Sigmoid colon (tissue), 7 donors: ENCODE results near the gene GUCY1A2. TPM values are rescaled to one million over a fixed set of nuclear protein-coding genes. Genes with fewer than 3 reads are reported as not detected.

Source experiments
- DNase-seq: peaks from one replicate; pipeline ENCODE4 v3.0.0-alpha.2; 2019
- H3K27ac ChIP-seq, 4 donors: fragments of 200-600 bp; sonication (generic); one replicate each; pipeline ENCODE4 v1.5.1; 2016 to 2019; ENCODE audit warnings: mild to moderate bottlenecking in 1 of 4
- H3K27me3 ChIP-seq, 3 donors: fragments of 200-600 bp; sonication (generic); one replicate each; pipeline ENCODE4 v1.5.1; 2019; ENCODE audit warnings: mild to moderate bottlenecking in 1 of 3
- H3K36me3 ChIP-seq, 4 donors: fragments of 200-600 bp; sonication (generic); one replicate each; pipeline ENCODE4 v1.5.1; 2016 to 2019
- H3K4me1 ChIP-seq, 4 donors: fragments of 200-600 bp; sonication (generic); one replicate each; pipeline ENCODE4 v1.5.1; 2017 to 2019
- H3K4me3 ChIP-seq, 4 donors: fragments of 200-600 bp; sonication (generic); one replicate each; pipeline ENCODE4 v1.5.1; 2017 to 2019; ENCODE audit warnings: mild to moderate bottlenecking in 2 of 4, moderate library complexity in 1 of 4
- H3K9me3 ChIP-seq, 4 donors: fragments of 200-600 bp in 3 of 4; sonication (generic) in 3 of 4; one replicate each; pipeline versions ENCODE4 v1.5.1 to v1.6.1; 2013 to 2019
- EP300 ChIP-seq, 4 donors: sonication (generic); formaldehyde crosslinking; IDR thresholded peaks; one replicate each; pipeline ENCODE4 v1.6.1; 2017; ENCODE audit warnings: antibody characterized with exemption in 4 of 4
- POLR2A ChIP-seq, 2 donors: fragments of 450-650 bp; IDR thresholded peaks; one replicate each; pipeline ENCODE4 v1.6.1; 2016; ENCODE audit warnings: antibody characterized with exemption in 2 of 2, mild to moderate bottlenecking in 2 of 2, moderate library complexity in 2 of 2
- POLR2AphosphoS5 ChIP-seq, 4 donors: sonication (generic); formaldehyde crosslinking; IDR thresholded peaks; one replicate each; pipeline ENCODE4 v1.6.1; 2017; ENCODE audit warnings: antibody characterized with exemption in 4 of 4
- WGBS, 2 donors: extraction: QIAGEN DNeasy Blood & Tissue Kit; methylation state at CpG; one replicate each; pipeline ENCODE4 v1.1.7; 2013; 5-methylcytosine and 5-hydroxymethylcytosine counted together
- intact Hi-C: fragments of 100-400 bp; cut with DNase I; formaldehyde crosslinking; loops from one replicate; pipeline ENCODE4 v1.15.1; 2023
- polyA plus RNA-seq, 3 donors: library from polyadenylated mRNA; stranded (reverse); fragments of 200-250 nt; gene quantifications; one replicate each; pipeline ENCODE4 v1.2.3, GENCODE V29; 2013
- total RNA-seq, 4 donors: library from RNA; depleted of rRNA; stranded (reverse); fragments of >200 nt; gene quantifications; one replicate each; pipeline ENCODE4 v1.1.0, GENCODE V29; 2016
- TF ChIP-seq, protein P1 (sequence below), 4 experiments: fragments of 450-650 bp in 3 of 4; fragments of 200-600 bp in 1 of 4; IDR thresholded peaks; one replicate each; pipeline ENCODE4 v1.5.1; 2016 to 2019; ENCODE audit warnings: antibody characterized with exemption in 4 of 4, mild to moderate bottlenecking in 3 of 4, moderate library complexity in 2 of 4
- donor health status: healthy with polysubstance abuse.
- donor health status: Bipolar disorder and iron deficiency.
- donor health status: healthy.

The GUCY1A2 gene
- total and polyA plus RNA-seq, 7 donors, result under 0.01 to 2.9 (median 1.6) TPM; not detected in 1

DNA sequence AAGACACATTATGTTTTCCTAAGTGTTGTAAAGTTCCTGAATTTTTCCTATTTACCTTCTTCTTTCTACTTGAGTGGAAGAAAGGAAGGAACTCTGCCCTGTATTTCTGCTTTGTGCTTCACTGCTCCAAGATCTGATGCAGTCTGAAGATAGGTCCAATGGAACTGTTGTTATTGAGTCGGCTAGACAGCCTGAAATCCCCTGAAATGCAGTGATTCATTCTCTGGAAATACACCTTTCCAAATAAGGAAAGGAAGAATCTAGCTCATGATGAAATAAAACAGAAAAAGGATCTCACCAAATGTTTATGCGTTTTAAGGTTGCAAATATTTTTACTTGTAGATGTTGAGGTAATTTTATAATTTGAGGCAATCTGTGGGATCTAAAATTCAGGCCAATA lies 322.8 kb downstream of the GUCY1A2 start:
- 74 to 82% methylated on average over 2 of the region's 2 CpGs for WGBS, 2 donors
- H3K36me3 ChIP-seq, result no peaks in the 10 kb centered on the region
- intact Hi-C loops, result no loop called here
- H3K4me1 ChIP-seq, result no peaks in the 10 kb centered on the region
- H3K27me3 ChIP-seq, result no peaks in the 10 kb centered on the region
- TF ChIP-seq POLR2AphosphoS5 (IDR thresholded peaks at IDR 0.05), result no peak
- TF ChIP-seq, protein P1, sequence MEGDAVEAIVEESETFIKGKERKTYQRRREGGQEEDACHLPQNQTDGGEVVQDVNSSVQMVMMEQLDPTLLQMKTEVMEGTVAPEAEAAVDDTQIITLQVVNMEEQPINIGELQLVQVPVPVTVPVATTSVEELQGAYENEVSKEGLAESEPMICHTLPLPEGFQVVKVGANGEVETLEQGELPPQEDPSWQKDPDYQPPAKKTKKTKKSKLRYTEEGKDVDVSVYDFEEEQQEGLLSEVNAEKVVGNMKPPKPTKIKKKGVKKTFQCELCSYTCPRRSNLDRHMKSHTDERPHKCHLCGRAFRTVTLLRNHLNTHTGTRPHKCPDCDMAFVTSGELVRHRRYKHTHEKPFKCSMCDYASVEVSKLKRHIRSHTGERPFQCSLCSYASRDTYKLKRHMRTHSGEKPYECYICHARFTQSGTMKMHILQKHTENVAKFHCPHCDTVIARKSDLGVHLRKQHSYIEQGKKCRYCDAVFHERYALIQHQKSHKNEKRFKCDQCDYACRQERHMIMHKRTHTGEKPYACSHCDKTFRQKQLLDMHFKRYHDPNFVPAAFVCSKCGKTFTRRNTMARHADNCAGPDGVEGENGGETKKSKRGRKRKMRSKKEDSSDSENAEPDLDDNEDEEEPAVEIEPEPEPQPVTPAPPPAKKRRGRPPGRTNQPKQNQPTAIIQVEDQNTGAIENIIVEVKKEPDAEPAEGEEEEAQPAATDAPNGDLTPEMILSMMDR (IDR thresholded peaks at IDR 0.05), result no peak
- no peak for TF ChIP-seq EP300 (IDR thresholded peaks at IDR 0.05)
- no peak for TF ChIP-seq POLR2A (IDR thresholded peaks at IDR 0.05)
- no peak overlapping the region for H3K4me3 ChIP-seq
- H3K9me3 ChIP-seq, result no peaks in the 10 kb centered on the region
- no peak for DNase-seq
- no peak overlapping the region for H3K27ac ChIP-seq

DNA sequence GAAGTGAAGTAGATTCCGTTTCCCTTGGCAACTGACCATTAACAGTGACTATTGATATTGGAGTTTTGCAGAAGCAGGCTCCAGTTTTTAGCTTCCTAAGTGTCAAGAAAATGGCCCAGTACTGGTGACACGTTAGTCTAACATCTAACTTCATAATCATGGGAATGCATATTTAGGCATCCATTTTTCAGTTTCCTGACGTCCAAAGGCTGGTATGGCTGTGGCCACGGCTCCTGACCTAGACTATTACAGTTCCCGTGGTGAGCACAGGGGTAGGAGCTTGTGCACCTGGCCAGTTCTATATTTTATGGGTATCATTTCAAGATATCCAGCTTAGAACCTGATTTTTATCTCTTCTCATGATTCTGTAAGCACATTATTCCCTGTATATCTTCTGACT lies 323.8 kb downstream of the GUCY1A2 start:
- no peaks in the 10 kb centered on the region for H3K27me3 ChIP-seq
- H3K4me3 ChIP-seq, result no peak overlapping the region
- no peaks in the 10 kb centered on the region for H3K4me1 ChIP-seq
- H3K27ac ChIP-seq, result no peak overlapping the region
- intact Hi-C loops, result no loop called here
- no peak for TF ChIP-seq EP300 (IDR thresholded peaks at IDR 0.05)
- TF ChIP-seq, protein P1 (IDR thresholded peaks at IDR 0.05), result no peak
- TF ChIP-seq POLR2AphosphoS5 (IDR thresholded peaks at IDR 0.05), result no peak
- no peak for TF ChIP-seq POLR2A (IDR thresholded peaks at IDR 0.05)
- H3K9me3 ChIP-seq, result no peaks in the 10 kb centered on the region
- H3K36me3 ChIP-seq, result no peaks in the 10 kb centered on the region
- WGBS, 2 donors, result 72 to 86% methylated on average over 5 of the region's 5 CpGs
- DNase-seq, result no peak

DNA sequence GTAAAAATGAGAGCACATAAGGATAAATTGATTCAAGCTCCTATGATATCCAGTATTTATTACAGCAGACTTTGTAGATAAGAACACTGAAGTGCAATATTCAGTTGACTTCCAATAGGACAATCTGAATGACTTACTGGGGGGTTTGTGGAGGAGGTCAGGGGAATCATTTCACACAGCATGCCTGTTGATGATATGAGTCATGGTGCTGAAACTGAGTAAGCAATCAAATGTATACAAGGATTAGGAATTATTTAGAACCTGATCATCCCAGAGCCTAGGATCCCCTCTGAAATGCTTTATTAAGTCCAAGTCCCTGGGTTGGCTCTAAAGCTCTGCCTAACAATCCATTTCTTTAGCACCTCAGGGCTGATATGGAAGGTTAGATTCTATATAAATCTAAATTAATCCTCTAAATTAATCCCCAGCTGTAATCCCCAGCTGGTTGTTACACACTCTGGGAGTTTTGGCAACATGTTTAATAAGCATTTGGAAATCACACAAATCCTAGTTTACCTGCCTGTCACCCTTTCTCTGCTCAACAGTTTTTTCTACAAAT lies 326.4 kb downstream of the GUCY1A2 start:
- Histone ChIP-seq H3K27me3 (no peaks in the 10 kb centered on the region), H3K27ac (no peak overlapping the region), H3K4me3 (no peak overlapping the region), H3K36me3 (no peaks in the 10 kb centered on the region), H3K4me1 (no peaks in the 10 kb centered on the region), H3K9me3 (no peaks in the 10 kb centered on the region)
- TF ChIP-seq POLR2AphosphoS5 (IDR thresholded peaks at IDR 0.05) (no peak), EP300 (IDR thresholded peaks at IDR 0.05) (no peak), POLR2A (IDR thresholded peaks at IDR 0.05) (no peak)
- TF ChIP-seq, protein P1 (IDR thresholded peaks at IDR 0.05), result no peak
- no peak for DNase-seq
- intact Hi-C loops, result no loop called here

DNA sequence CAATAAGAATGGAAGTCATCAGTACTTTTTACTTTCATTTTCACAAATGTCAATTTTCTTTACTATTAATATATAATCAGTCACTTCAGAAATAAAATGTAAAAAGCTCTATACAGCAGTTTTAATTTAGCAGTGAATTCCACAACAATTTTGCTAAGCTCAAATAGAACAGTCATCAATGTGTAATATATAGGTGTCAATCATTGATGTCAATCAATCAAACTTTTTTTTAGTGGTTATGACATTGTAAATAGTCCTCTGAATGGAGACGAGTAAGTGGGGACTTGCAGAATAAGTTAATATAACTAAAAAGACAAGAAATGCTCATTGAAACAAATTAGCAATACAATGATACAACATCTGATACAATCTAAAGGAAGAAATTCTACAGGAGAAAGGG lies 327.4 kb downstream of the GUCY1A2 start:
- DNase-seq, result no peak

More for the DNA sequence above, 327.4 kb downstream of the GUCY1A2 start:
- no peaks in the 10 kb centered on the region for H3K4me1 ChIP-seq
- no peak overlapping the region for H3K27ac ChIP-seq
- no peaks in the 10 kb centered on the region for H3K27me3 ChIP-seq
- 82 to 88% methylated on average over 1 of the region's 1 CpG for WGBS, 2 donors
- no peaks in the 10 kb centered on the region for H3K9me3 ChIP-seq
- TF ChIP-seq POLR2AphosphoS5 (IDR thresholded peaks at IDR 0.05), result no peak
- TF ChIP-seq EP300 (IDR thresholded peaks at IDR 0.05), result no peak
- TF ChIP-seq, protein P1 (IDR thresholded peaks at IDR 0.05), result no peak
- no peak for TF ChIP-seq POLR2A (IDR thresholded peaks at IDR 0.05)
- H3K36me3 ChIP-seq, result no peaks in the 10 kb centered on the region
- no peak overlapping the region for H3K4me3 ChIP-seq
- intact Hi-C loops, result no loop called here
